CD4-positive, alpha-beta T cell (primary cell): ENCODE measurements around the gene SQSTM1. TPM values are rescaled to one million over a fixed set of nuclear protein-coding genes. Genes with fewer than 3 reads are reported as not detected.

ENCODE experiments used
- ATAC-seq: fragments of 200-7000 bp; cut with Tn5 transposase; one replicate; pipeline ENCODE4 v1.10.0; 2022; ENCODE audit warnings: mild to moderate bottlenecking; ENCODE audit not compliant: poor library complexity
- CTCF ChIA-PET: fragments of 350-600 bp; sonication (Branson Sonifier 250); formaldehyde crosslinking; loops from one replicate; lab custom pipeline; 2021; ENCODE audit warnings: antibody characterized with exemption, inconsistent platforms; lab: Charles Lee
- POLR2A ChIA-PET: fragments of 350-600 bp; sonication (Branson Sonifier 250); formaldehyde crosslinking; loops from one replicate; lab custom pipeline; 2021; ENCODE audit warnings: antibody characterized with exemption, inconsistent platforms; lab: Charles Lee
- DNase-seq, 14 experiments: peaks; one replicate each; pipeline ENCODE4 v3.0.0-alpha.2; 2013 to 2020; ENCODE audit warnings: mixed read lengths in 2 of 14
- H3K27ac ChIP-seq, 2 donors: one replicate each; pipeline versions ENCODE4 v1.5.1 to v1.7.0; 2013; ENCODE audit warnings: low read length in 2 of 2, low read depth in 1 of 2, mild to moderate bottlenecking in 1 of 2
- H3K27me3 ChIP-seq, 2 experiments: 1 replicate in 1 of 2; 2 replicates in 1 of 2; pipeline versions ENCODE4 v1.6.1 to v1.7.0; 2013; ENCODE audit warnings: low read length in 2 of 2, control low read depth in 1 of 2, mild to moderate bottlenecking in 1 of 2, moderate library complexity in 1 of 2; ENCODE audit not compliant: insufficient read depth in 2 of 2, control insufficient read depth in 1 of 2
- H3K36me3 ChIP-seq: one replicate; pipeline ENCODE4 v1.6.1; 2013; ENCODE audit warnings: low read length, control low read depth; ENCODE audit not compliant: insufficient read depth
- H3K4me1 ChIP-seq: one replicate; pipeline ENCODE4 v1.6.1; 2013; ENCODE audit warnings: low read length, control low read depth; ENCODE audit not compliant: insufficient read depth
- H3K4me3 ChIP-seq: one replicate; pipeline ENCODE4 v1.5.1; 2013; ENCODE audit warnings: mild to moderate bottlenecking, low read length, moderate library complexity
- H3K9me3 ChIP-seq, 2 experiments: 1 replicate in 1 of 2; 2 replicates in 1 of 2; pipeline versions ENCODE4 v1.6.1 to v1.7.0; 2013; ENCODE audit warnings: low read length in 2 of 2, mild to moderate bottlenecking in 2 of 2, control low read depth in 1 of 2, moderate library complexity in 1 of 2; ENCODE audit not compliant: control insufficient read depth in 1 of 2, insufficient read depth in 1 of 2
- H3K27ac Mint-ChIP-seq: one replicate; pipeline ENCODE4 v1.8.0; 2020; ENCODE audit warnings: mixed read lengths
- H3K27me3 Mint-ChIP-seq: one replicate; pipeline ENCODE4 v1.8.0; 2021; ENCODE audit warnings: mixed read lengths
- H3K36me3 Mint-ChIP-seq: one replicate; pipeline ENCODE4 v1.8.0; 2021; ENCODE audit warnings: low read depth, mixed read lengths
- H3K4me1 Mint-ChIP-seq: one replicate; pipeline ENCODE4 v1.8.0; 2021; ENCODE audit warnings: low read depth, mixed read lengths
- H3K4me3 Mint-ChIP-seq: one replicate; pipeline ENCODE4 v1.8.0; 2020; ENCODE audit warnings: mild to moderate bottlenecking, mixed read lengths
- H3K9me3 Mint-ChIP-seq: one replicate; pipeline ENCODE4 v1.8.0; 2020; ENCODE audit warnings: mixed read lengths
- CTCF ChIP-seq: fragments of 200-600 bp; IDR thresholded peaks from one replicate; pipeline ENCODE4 v1.8.0; 2022; ENCODE audit warnings: antibody characterized with exemption, mild to moderate bottlenecking
- intact Hi-C, 2 experiments: fragments of 100-400 bp; cut with DNase I in 1 of 2; cut with micrococcal nuclease in 1 of 2; formaldehyde crosslinking; loops; one replicate each; pipeline versions ENCODE4 v1.15.1 to v1.9.0; 2023 to 2025; cut with DNase I, micrococcal nuclease
- total RNA-seq, 174 experiments: library from RNA in 2 of 174; stranded (reverse) in 2 of 174; gene quantifications; one replicate each; pipeline ENCODE4 v1.2.3 and lab custom pipeline; 2021 to 2026

SQSTM1 gene
- total RNA-seq, 2 experiments from 2014 or later, result 260 to 267 TPM

GRCh38 chr5:179866241-179867078, 45.8 kb downstream of the SQSTM1 start:
- no peaks in the 10 kb centered on the region for H3K4me1 ChIP-seq
- no peak overlapping the region for H3K4me3 ChIP-seq
- TF ChIP-seq CTCF, result no peak
- H3K9me3 Mint-ChIP-seq, result no peaks in the 10 kb centered on the region
- no peak overlapping the region for H3K27ac ChIP-seq
- H3K9me3 ChIP-seq, result peaks cover 0 to 8% of the 10 kb centered on the region in 2 experiments
- intact Hi-C loops, result no loop called here
- DNase-seq (no peak), ATAC-seq (no peak)
- no peaks in the 10 kb centered on the region for H3K4me1 Mint-ChIP-seq
- H3K36me3 Mint-ChIP-seq, result peaks cover 47% of the 10 kb centered on the region
- no peak overlapping the region for H3K4me3 Mint-ChIP-seq
- CTCF ChIA-PET, result no interaction called here
- POLR2A ChIA-PET, result no interaction called here
- peaks cover 46% of the 10 kb centered on the region for H3K36me3 ChIP-seq
- H3K27me3 ChIP-seq, result no peaks in the 10 kb centered on the region
- H3K27me3 Mint-ChIP-seq, result no peaks in the 10 kb centered on the region
- no peak overlapping the region for H3K27ac Mint-ChIP-seq

GRCh38 chr5:179867079-179867465, 46.4 kb downstream of the SQSTM1 start:
- TF ChIP-seq CTCF, result no peak
- intact Hi-C loops, result no loop called here
- H3K27ac Mint-ChIP-seq, result no peak overlapping the region
- ATAC-seq, result no peak
- DNase-seq, result no peak
- Histone ChIP-seq H3K4me3 (no peak overlapping the region), H3K27me3 (no peaks in the 10 kb centered on the region), H3K36me3 (peaks cover 47% of the 10 kb centered on the region), H3K4me1 (no peaks in the 10 kb centered on the region), H3K27ac (no peak overlapping the region), H3K9me3 (peaks cover 0 to 8% of the 10 kb centered on the region in 2 experiments)
- no peak overlapping the region for H3K4me3 Mint-ChIP-seq
- ChIA-PET CTCF (no interaction called here), POLR2A (no interaction called here)
- no peaks in the 10 kb centered on the region for H3K27me3 Mint-ChIP-seq
- H3K36me3 Mint-ChIP-seq, result peaks cover 47% of the 10 kb centered on the region
- no peaks in the 10 kb centered on the region for H3K4me1 Mint-ChIP-seq
- no peaks in the 10 kb centered on the region for H3K9me3 Mint-ChIP-seq

- Histone ChIP-seq H3K36me3 (peaks cover 51% of the 10 kb centered on the region), H3K27me3 (no peaks in the 10 kb centered on the region), H3K27ac (no peak overlapping the region), H3K9me3 (peaks cover 0 to 5% of the 10 kb centered on the region in 2 experiments), H3K4me3 (no peak overlapping the region), H3K4me1 (no peaks in the 10 kb centered on the region)
- Mint-ChIP-seq H3K4me3 (no peak overlapping the region), H3K4me1 (no peaks in the 10 kb centered on the region), H3K9me3 (no peaks in the 10 kb centered on the region), H3K27ac (no peak overlapping the region), H3K27me3 (no peaks in the 10 kb centered on the region), H3K36me3 (peaks cover 50% of the 10 kb centered on the region)
- intact Hi-C loops, result no loop called here
- CTCF ChIA-PET, result no interaction called here
- POLR2A ChIA-PET, result no interaction called here
- ATAC-seq, result no peak
- no peak for DNase-seq
- no peak for TF ChIP-seq CTCF
These were observed 46.8 kb downstream of the SQSTM1 start for GRCh38 chr5:179867476-179867875.
